Activated CD4-positive, alpha-beta T cell treated with anti-CD3 and anti-CD28 coated beads for 48 hours (primary cell): ENCODE data around the gene ITGA3.
"Not testable (repeated sequence)": the region's sequence is repeated elsewhere in the genome, so short reads cannot be mapped to it uniquely, and the experiment has no call there.

Source experiments
- DNase-seq: peaks from one replicate; pipeline ENCODE4 v3.0.0-alpha.2; 2020

ITGA3 gene

DNA sequence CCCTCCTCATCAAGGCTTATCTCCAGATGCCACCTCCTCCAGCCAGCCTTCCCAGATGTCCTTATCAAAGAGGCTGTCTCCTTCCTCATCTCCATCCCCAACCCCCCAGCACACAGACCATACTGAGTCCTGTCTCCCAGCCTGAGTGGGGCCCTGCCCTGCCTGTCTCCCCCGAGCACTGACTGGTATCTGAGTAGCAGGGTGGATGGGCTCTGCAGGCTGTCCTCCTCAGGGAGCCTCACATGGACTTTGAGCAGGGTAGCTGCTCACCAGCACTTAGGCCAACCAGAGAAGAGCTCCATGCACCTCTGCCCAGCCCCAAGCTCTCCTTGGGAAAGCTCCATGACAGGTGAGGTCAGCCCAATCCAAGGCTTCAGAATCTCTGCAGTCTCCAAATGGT lies 20.0 kb upstream of the ITGA3 start:
- no peak for DNase-seq

GRCh38 chr17:50036455-50037261 lies 19.3 kb upstream of the ITGA3 start:
- no peak for DNase-seq

GRCh38 chr17:50037321-50038107 lies 18.4 kb upstream of the ITGA3 start:
- no peak for DNase-seq

DNA sequence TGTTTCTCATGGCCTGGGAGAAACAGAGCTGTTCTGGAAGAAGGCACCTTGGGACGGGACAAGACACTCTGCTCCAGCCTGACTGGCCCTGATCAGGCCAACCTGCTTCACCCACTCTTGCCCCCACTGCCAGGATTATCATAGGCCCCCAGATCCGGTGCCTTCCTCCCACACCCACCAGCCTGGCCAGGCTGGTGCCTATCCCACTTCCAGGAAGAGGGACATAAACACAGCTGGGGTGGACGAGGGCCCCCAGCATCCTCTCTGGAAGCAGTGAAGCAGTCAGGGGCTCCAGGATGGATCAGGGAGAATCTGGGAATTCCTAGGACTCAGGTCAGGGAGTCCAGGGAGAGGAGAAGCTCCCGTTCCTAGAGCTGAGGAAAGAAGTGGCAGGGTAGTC lies 16.9 kb upstream of the ITGA3 start:
- DNase-seq, result no peak

GRCh38 chr17:50040496-50040895 lies 15.4 kb upstream of the ITGA3 start:
- DNase-seq, result not testable (repeated sequence)

- DNase-seq, result no peak
Measured at GRCh38 chr17:50042211-50042610, 13.7 kb upstream of the ITGA3 start.

GRCh38 chr17:50043290-50044148 lies 12.4 kb upstream of the ITGA3 start:
- DNase-seq, result no peak

DNA sequence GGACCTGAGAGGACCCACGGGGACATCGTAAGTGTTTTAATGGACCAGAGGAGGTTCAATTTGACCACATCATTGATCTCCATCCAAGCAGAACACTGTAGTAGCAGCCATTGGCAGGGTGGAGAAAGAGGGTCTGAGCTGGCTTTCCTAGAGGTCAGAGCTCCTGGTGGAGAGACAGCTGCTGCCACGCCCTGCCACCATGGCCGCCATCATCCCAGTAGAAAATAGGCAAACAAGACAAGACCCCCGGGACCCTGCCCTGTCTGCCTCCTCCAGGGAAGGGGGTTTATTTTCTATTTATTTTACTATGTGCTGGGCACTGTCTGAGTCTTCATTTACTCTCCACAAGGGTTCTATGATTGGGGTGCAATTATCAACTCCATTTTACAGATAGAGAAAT lies 11.4 kb upstream of the ITGA3 start:
- no peak for DNase-seq

GRCh38 chr17:50045154-50045553 lies 10.8 kb upstream of the ITGA3 start:
- no peak for DNase-seq

- DNase-seq, result no peak
Measured at GRCh38 chr17:50046179-50046578, 9.7 kb upstream of the ITGA3 start.

DNA sequence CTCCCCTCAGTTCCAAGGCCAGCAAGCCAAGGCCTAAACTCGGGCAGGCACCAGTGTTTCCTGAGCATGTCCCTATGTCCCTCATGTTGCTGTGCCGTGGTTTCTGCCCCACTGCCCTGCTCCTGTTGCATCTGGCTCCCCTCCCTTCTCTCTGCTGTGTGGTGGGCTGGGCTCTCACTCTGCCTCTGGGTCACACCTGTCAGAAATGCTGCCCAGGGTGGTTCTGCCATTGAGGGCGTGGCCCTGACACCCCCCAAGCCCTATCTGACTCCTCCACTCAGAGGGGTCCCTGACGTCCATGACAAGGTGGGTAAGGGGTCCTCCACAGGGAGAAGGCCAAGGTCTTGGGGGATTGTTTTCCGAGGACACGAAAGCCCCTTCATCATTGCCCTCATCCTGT lies 9.2 kb upstream of the ITGA3 start:
- no peak for DNase-seq

- no peak for DNase-seq
Measured at GRCh38 chr17:50047083-50047482, 8.8 kb upstream of the ITGA3 start.

DNA sequence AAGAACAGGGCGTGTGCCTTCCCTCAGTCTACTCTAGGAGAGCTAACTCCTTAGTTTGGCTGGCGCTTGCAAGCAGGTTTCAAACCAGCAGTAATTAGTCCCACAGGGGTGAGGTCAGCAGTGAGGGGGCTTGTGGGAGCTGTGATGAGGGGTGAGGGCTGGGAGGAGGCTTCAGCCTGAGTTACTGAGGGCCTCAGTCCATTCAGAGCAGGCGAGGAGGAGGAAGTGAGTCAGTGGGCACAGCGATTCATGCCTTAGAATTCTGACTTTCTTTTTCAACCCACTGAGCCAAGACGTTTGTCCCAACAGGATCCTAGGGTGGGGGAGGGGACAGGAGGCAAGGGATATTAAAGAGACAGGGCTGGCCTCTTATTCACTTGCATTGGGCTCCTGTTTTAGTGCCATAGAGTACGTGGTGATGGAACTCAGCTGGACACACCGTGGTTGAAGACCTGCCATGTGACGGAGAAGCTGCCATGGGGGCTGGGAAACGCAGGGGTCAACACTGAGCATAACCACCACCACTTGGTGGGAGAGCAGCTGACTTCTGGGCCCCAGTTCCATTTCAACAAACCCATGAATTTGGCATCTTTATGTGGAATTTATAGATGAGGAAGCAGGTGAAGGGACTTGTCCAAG lies 8.3 kb upstream of the ITGA3 start:
- peak; percentile 59 for DNase-seq

DNA sequence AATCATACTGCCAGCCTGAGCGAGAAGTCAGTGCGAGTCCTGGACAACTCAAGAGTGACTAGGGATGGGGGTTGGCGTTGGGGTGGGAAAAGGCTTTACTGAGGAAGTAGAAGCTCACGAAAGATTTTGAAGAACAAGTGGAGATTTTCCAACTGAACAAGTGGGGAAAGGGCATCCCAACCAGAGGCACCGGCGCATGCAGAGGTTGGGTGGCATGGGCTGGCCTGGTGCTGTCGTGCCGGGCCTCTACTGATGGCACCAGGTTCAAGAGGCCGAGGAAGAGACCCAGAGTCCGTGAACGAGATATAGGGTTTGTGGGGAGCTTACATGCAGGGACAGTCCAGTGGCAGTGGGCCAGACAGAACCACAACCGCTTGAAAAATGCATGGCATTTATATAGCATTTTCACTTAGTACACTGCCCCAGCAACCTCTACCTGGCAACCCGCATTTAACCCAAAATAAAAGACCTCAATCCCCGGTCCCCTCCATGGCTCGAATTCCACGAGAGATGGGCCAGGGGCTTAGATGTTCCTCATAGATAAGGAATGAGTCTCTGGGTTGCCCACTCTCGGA lies 7.7 kb upstream of the ITGA3 start:
- DNase-seq, result no peak

DNA sequence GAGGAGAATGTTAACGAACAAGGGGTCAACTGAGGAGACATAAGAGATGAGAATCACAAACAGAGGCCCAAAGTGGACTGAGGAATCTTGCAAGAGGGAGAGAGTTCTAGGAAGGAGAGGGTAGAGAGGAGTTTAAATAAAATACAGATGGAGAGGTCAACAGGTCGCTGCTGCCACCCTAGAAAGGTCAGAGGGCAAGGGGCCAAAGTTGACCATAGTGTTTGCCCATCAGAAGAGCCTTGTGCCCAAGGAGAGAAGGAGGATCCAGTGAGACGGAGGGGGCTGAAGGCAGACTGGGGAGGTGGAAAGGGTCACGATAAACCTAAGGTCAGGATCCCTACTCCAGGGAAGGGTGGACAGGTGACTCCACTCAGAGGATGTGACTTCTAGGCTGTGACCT lies 6.9 kb upstream of the ITGA3 start:
- DNase-seq, result no peak

DNA sequence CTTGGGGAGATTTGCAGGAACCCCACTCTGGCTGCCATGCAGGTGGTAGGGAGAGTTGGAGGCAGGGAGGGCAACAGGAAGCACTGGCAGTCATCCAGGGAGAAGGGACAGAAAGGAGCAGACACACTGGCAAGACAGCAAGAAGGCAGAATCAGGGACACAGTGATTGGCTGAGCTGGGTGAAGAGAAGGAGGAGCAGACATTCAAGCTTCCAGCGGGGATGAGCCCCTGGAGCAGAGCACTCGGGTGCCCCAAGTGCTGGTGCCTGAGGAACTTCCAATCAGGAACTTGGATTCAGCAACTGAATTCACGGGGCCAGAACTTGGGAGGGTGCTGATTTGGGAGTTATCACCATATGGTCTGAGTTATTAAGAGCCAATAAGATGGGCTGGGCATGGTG lies 6.3 kb upstream of the ITGA3 start:
- no peak for DNase-seq

GRCh38 chr17:50050431-50051032 lies 5.4 kb upstream of the ITGA3 start:
- no peak for DNase-seq

DNA sequence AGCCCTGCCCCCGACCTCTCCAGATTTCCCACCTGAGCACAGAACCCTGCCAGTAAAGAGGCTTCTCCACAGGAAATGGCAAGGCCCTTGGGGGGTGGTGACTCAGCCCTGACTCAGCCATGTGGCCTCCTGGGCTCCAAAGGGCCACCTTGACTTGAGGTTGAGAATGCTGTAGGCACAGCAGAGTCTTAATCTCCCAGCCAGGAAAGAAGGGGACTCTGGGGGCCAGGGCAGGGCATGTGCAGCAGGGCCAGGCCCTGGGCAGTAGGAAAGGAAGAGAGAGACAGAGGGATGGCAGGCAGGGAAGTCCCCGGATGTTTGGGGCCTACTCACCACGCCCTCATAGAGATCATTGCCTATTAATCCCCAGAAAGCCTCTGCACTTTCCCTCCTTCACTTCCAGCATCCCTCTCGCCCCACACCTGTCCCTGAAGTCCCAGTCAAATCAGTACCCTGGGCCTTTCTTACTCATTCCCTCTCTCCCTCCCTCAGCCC lies 4.8 kb upstream of the ITGA3 start:
- peak; percentile 91 for DNase-seq

DNA sequence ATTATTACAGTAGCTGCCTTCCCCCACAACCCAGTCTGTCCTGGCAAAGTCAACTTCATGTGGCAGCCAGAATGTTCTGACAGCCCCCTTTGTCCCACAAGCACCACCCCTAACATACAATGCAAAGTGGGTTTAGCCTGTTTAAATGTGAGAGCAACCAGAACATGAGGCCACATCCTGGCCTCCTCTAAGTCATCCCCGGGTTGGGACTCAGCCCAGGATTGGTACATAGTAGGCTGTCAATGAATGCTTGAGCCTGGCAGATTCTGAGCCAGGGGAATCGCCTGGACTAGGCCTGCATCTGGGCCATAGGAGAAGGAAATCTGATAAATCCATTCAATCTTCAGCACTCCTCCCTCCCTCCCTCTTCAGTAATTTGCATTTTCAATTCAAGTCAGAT lies 4.3 kb upstream of the ITGA3 start:
- DNase-seq, result no peak

- DNase-seq, result no peak
Measured at GRCh38 chr17:50052241-50052796, 3.6 kb upstream of the ITGA3 start.

- DNase-seq, result no peak
Measured at GRCh38 chr17:50052822-50053653, 2.9 kb upstream of the ITGA3 start.
